Mammary epithelial cell (primary cell): Measurements from ENCODE around the gene NEK10.

Experiments
- EZH2 ChIP-seq: IDR thresholded peaks from 2 replicates; pipeline ENCODE4 v1.6.1; 2012; ENCODE audit warnings: low read length, inconsistent platforms, borderline replicate concordance
- TF ChIP-seq, protein P1 (sequence below), 2 donors: IDR thresholded peaks in 1 of 2; conservative IDR thresholded peaks in 1 of 2; 2 replicates each; pipeline ENCODE4 v1.5.1; 2011 to 2012; ENCODE audit warnings: inconsistent platforms in 2 of 2, low read length in 2 of 2, mild to moderate bottlenecking in 2 of 2, control low read depth in 1 of 2, low read depth in 1 of 2; ENCODE audit not compliant: insufficient read depth in 1 of 2; ENCODE audit errors: extremely low read depth in 1 of 2

DNA sequence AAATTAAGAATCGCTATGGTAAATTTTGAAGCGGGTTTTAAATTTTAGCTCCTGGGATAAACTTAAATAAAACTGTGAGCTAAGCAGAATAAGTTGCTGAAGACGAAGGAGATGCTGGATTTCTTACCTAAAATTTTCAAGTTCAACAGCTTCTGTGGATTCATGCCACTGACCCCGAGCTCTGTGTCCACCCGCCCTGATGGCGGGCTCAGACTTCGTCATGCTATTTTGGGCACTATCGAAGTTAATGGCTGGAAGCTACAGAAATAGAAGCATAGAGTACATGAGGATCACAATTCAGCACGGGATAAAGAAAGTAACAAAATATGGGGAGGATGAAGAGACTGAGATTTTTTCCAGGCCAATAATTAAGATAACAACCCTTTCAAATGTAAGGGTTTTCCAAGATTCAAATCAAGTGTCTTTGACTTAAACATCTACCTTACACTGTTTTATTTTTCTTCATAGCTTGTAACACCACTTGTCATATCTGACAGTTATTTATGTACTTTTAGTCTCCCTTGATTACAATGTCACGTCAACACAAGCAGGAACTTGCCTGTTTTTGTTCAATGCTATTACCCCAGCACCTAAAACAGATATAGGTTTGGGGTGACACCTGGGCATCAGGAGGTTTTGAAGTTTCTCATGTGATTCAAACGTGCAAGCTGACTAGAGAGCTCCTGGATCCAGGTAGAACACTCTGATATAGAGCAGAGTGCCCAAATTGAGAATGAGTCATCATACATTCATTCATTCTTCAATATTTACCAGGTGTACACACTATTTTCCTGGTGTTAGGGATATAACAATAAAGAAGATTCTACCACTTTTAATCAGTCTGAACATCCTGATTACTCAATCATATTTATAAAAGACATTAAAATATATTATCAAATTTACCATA lies 23.0 kb downstream of the NEK10 start:
- TF ChIP-seq, protein P1, sequence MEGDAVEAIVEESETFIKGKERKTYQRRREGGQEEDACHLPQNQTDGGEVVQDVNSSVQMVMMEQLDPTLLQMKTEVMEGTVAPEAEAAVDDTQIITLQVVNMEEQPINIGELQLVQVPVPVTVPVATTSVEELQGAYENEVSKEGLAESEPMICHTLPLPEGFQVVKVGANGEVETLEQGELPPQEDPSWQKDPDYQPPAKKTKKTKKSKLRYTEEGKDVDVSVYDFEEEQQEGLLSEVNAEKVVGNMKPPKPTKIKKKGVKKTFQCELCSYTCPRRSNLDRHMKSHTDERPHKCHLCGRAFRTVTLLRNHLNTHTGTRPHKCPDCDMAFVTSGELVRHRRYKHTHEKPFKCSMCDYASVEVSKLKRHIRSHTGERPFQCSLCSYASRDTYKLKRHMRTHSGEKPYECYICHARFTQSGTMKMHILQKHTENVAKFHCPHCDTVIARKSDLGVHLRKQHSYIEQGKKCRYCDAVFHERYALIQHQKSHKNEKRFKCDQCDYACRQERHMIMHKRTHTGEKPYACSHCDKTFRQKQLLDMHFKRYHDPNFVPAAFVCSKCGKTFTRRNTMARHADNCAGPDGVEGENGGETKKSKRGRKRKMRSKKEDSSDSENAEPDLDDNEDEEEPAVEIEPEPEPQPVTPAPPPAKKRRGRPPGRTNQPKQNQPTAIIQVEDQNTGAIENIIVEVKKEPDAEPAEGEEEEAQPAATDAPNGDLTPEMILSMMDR (conservative IDR thresholded peaks at IDR 0.05 in 1 of 2, IDR thresholded peaks at IDR 0.05 in 1 of 2; ENCODE audit: extremely low read depth in 1 of 2, insufficient read depth in 1 of 2, low read depth in 1 of 2, low read length in 2 of 2), result no peak
- no peak for TF ChIP-seq EZH2
